Adrenal gland (tissue), 12 donors: ENCODE data around the gene RHO. TPM values are rescaled to one million over a fixed set of nuclear protein-coding genes. Genes with fewer than 3 reads are reported as not detected.
A peak's percentile ranks its signal among the peaks of the same experiment; 100 is the strongest.

ENCODE experiments used
- DNase-seq, 7 donors: peaks; one replicate each; pipeline ENCODE4 v3.0.0-alpha.2; 2019 to 2020
- H3K27ac ChIP-seq, 5 donors: fragments of 200-600 bp; sonication (generic) in 4 of 5; 1 replicate in 3 of 5; 2 replicates in 2 of 5; pipeline versions ENCODE4 v1.5.1 to v1.8.0; 2016 to 2020; ENCODE audit warnings: mild to moderate bottlenecking in 1 of 5
- H3K27me3 ChIP-seq: fragments of 200-600 bp; 2 replicates; pipeline ENCODE4 v1.8.0; 2021
- H3K36me3 ChIP-seq, 2 donors: fragments of 200-600 bp; replicated peaks in 1 of 2; 1 replicate in 1 of 2; 2 replicates in 1 of 2; pipeline versions ENCODE4 v1.5.1 to v1.8.0; 2018 to 2022
- H3K4me1 ChIP-seq, 2 donors: fragments of 200-600 bp; replicated peaks in 1 of 2; 1 replicate in 1 of 2; 2 replicates in 1 of 2; pipeline versions ENCODE4 v1.5.1 to v1.8.0; 2018 to 2021
- H3K4me3 ChIP-seq, 4 donors: fragments of 200-600 bp; sonication (generic) in 3 of 4; one replicate each; pipeline ENCODE4 v1.5.1; 2016 to 2018
- H3K9me3 ChIP-seq, 3 donors: fragments of 200-600 bp; sonication (generic) in 1 of 3; replicated peaks in 1 of 3; 1 replicate in 2 of 3; 2 replicates in 1 of 3; pipeline versions ENCODE4 v1.5.1 to v1.8.0; 2016 to 2021
- CTCF ChIP-seq, 6 experiments: fragments of 450-650 bp in 4 of 6; fragments of 200-600 bp in 2 of 6; sonication (generic) in 1 of 6; IDR thresholded peaks; 1 replicate in 5 of 6; 2 replicates in 1 of 6; pipeline versions ENCODE4 v1.5.1 to v1.8.0; 2016 to 2021; ENCODE audit warnings: antibody characterized with exemption in 6 of 6, mild to moderate bottlenecking in 2 of 6, moderate library complexity in 1 of 6
- POLR2A ChIP-seq, 2 donors: fragments of 450-650 bp; IDR thresholded peaks; one replicate each; pipeline ENCODE4 v1.6.1; 2017; ENCODE audit warnings: antibody characterized with exemption in 2 of 2, mild to moderate bottlenecking in 2 of 2, moderate library complexity in 1 of 2
- WGBS, 4 donors: extraction: QIAGEN DNeasy Blood & Tissue Kit in 2 of 4; methylation state at CpG; one replicate each; pipeline versions ENCODE4 v1.1.5 to v1.1.7; 2013 to 2017; 5-methylcytosine and 5-hydroxymethylcytosine counted together
- intact Hi-C, 2 donors: fragments of 100-400 bp; cut with DNase I; formaldehyde crosslinking; loops; one replicate each; pipeline versions ENCODE4 v1.14.1 to v1.15.0; 2022 to 2023
- polyA plus RNA-seq, 3 donors: library from polyadenylated mRNA; stranded (reverse); fragments of 200-250 nt in 2 of 3; fragments of 350-450 nt in 1 of 3; fragmentation: Illumina TruSeq in 1 of 3; extraction: RNeasy Lipid Tissue Mini Kit (QIAGEN cat#74804) in 1 of 3; gene quantifications; one replicate each; pipeline ENCODE4 v1.2.3, GENCODE V29; 2013 to 2014
- total RNA-seq, 9 donors: library from RNA; depleted of rRNA in 4 of 9; stranded (reverse); fragments of >200 nt in 4 of 9; fragments of 120-200 nt in 1 of 9; fragmentation: NEBNext Ultra II Directional in 1 of 9; extraction: Animal tissue kit (Norgen Biotek cat#: 25700) in 1 of 9; gene quantifications; one replicate each; pipeline versions ENCODE4 v1.1.0 to v1.2.4, GENCODE V29; 2013 to 2023
- donor health status: healthy with polysubstance abuse.
- donor health status: Bipolar disorder and iron deficiency.
- donor health status: DM: yes; HTN: yes; CAD: no.
- donor health status: DM: no; HTN: no; CAD: no.
- donor health status: DM: no; HTN: no; CAD: no.
- donor health status: DM: yes; HTN: yes; CAD: no.

RHO gene
- total and polyA plus RNA-seq, 12 donors, result not detected

- Histone ChIP-seq H3K4me3 (no peak overlapping the region), H3K36me3 (peaks cover 0 to 67% of the 10 kb centered on the region in 2 donors), H3K4me1 (peaks cover 37 to 43% of the 10 kb centered on the region in 2 donors), H3K27me3 (no peaks in the 10 kb centered on the region), H3K9me3 (no peaks in the 10 kb centered on the region), H3K27ac (peak overlapping the region in 4 of 5 donors; percentile 55 to 93 (median 84))
- intact Hi-C loops, result no loop called here
- 72 to 81% (median 78%) methylated on average over 9 to 18 of the region's 18 CpGs for WGBS, 4 donors
- TF ChIP-seq CTCF (IDR thresholded peaks at IDR 0.05), result no peak
- no peak for TF ChIP-seq POLR2A (IDR thresholded peaks at IDR 0.05)
- peak in 1 of 7 donors; percentile 58 for DNase-seq
Measured at GRCh38 chr3:129561619-129562248, 33.3 kb downstream of the RHO start.

- Histone ChIP-seq H3K4me3 (no peak overlapping the region), H3K27ac (no peak overlapping the region), H3K9me3 (no peaks in the 10 kb centered on the region), H3K36me3 (peaks cover 0 to 59% of the 10 kb centered on the region in 2 donors), H3K27me3 (no peaks in the 10 kb centered on the region), H3K4me1 (peaks cover 37 to 43% of the 10 kb centered on the region in 2 donors)
- DNase-seq, result no peak
- TF ChIP-seq POLR2A (IDR thresholded peaks at IDR 0.05) (no peak), CTCF (IDR thresholded peaks at IDR 0.05) (no peak)
- intact Hi-C loops, result no loop called here
- WGBS, 4 donors, result 76 to 90% (median 85%) methylated on average over 2 to 19 of the region's 19 CpGs
Measured at GRCh38 chr3:129562803-129563202, 34.4 kb downstream of the RHO start.

GRCh38 chr3:129563332-129563731 is 34.9 kb downstream of the RHO start:
- H3K4me1 ChIP-seq, result peaks cover 34 to 39% of the 10 kb centered on the region in 2 donors

More at GRCh38 chr3:129563332-129563731, 34.9 kb downstream of the RHO start:
- TF ChIP-seq POLR2A (IDR thresholded peaks at IDR 0.05) (no peak), CTCF (IDR thresholded peaks at IDR 0.05) (no peak)
- H3K27me3 ChIP-seq, result no peaks in the 10 kb centered on the region
- DNase-seq, result no peak
- H3K36me3 ChIP-seq, result peaks cover 0 to 53% of the 10 kb centered on the region in 2 donors
- 89 to 97% (median 94%) methylated on average over 10 to 12 of the region's 12 CpGs for WGBS, 4 donors
- no peak overlapping the region for H3K4me3 ChIP-seq
- H3K9me3 ChIP-seq, result no peaks in the 10 kb centered on the region
- H3K27ac ChIP-seq, result peak overlapping the region in 1 of 5 donors; percentile 46
- intact Hi-C loops, result no loop called here
